GM21576 (cell line): Measurements from ENCODE around the gene RECQL.
"Not testable (repeated sequence)": the region's sequence is repeated elsewhere in the genome, so short reads cannot be mapped to it uniquely, and the experiment has no call there.

Source experiments
- ATAC-seq: cut with Tn5 transposase; IDR thresholded peaks from one replicate; pipeline ENCODE4 v1.9.1; 2021; ENCODE audit warnings: mild to moderate bottlenecking, moderate library complexity; ENCODE audit not compliant: unreplicated experiment

RECQL gene

GRCh38 chr12:21429994-21430393 is 71.4 kb downstream of the RECQL start:
- ATAC-seq, result no peak

- no peak for ATAC-seq
Observed at GRCh38 chr12:21428241-21428640, 73.2 kb downstream of the RECQL start.

- not testable (repeated sequence) for ATAC-seq
Observed at GRCh38 chr12:21419009-21419699, 82.3 kb downstream of the RECQL start.
